HG03196 (cell line): ENCODE measurements around the gene TSPAN7.

Source experiments
- ATAC-seq: cut with Tn5 transposase; IDR thresholded peaks from one replicate; pipeline ENCODE4 v1.9.1; 2021; ENCODE audit not compliant: unreplicated experiment

Gene TSPAN7

DNA sequence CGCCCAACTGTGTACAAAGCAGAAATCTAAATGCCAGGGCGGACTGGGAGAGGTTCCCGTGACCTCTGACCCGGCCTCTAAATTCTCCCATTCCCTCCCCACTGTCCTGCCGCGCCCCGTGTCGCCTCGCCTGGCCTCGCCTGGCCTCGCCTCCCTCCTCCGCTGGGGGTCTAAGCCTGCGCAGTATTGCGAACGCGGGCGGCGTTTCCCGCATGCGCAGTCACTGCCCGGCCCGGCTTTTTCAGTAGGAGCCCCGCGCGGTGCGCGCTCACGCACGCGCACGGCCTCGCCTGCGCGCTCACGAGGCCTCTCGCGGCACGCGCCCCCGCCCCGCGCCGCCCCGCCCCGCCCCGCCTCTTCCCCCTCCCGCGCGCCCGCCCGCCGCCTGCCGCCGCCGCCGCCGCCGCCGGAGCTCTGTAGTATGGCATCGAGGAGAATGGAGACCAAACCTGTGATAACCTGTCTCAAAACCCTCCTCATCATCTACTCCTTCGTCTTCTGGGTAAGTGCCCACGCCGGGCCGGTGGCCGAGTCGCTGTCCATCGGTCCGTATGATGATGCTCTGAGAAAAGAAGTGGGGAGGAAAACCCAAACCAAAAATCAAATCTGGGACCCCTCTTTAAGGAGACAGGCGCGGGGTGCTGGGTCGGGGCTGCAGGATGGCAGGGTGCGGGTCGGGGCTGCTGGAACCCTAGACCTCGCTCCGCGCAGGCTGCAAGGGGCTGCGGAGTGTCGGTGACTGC lies at the start of gene TSPAN7:
TSS of gene TSPAN7 (plus strand) at position 417 of the 743 bp plus-strand sequence. CDS start at position 422, 5 bp downstream.
- no peak for ATAC-seq

DNA sequence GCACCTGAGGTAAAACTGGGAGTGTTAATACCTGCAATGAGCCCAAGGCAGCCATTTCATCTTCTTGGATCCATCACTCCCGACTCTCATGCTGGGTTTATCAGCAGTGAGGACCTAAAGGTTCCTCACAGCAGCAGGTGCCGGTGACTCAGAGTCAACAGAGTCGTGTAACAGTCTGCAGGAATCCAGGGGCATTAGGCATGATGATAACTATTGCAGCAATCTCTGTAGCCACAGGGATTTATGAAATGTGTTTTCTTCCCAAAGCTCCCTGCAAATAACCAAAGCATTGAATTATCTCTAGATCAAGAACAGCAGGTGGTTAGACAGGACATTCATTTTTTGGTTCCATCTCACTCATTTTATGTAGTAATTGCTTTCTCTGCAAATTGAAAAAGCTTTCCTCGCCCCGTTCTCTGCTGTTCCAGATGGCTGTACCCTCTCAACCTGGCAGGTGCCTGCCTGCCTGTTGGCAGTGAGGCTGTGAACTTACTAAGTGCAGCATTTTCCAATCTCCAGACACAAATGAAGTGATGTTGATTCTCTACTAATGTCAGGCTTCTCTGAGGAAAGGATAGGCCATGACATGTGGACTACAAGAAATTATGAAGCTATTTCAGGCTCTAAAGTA lies 48.1 kb upstream of the TSPAN7 start:
- ATAC-seq = no peak

GRCh38 chrX:38514016-38514854 lies 47.1 kb upstream of the TSPAN7 start:
- ATAC-seq = no peak

- ATAC-seq = no peak
Observed at GRCh38 chrX:38515291-38515690, 46.1 kb upstream of the TSPAN7 start.

DNA sequence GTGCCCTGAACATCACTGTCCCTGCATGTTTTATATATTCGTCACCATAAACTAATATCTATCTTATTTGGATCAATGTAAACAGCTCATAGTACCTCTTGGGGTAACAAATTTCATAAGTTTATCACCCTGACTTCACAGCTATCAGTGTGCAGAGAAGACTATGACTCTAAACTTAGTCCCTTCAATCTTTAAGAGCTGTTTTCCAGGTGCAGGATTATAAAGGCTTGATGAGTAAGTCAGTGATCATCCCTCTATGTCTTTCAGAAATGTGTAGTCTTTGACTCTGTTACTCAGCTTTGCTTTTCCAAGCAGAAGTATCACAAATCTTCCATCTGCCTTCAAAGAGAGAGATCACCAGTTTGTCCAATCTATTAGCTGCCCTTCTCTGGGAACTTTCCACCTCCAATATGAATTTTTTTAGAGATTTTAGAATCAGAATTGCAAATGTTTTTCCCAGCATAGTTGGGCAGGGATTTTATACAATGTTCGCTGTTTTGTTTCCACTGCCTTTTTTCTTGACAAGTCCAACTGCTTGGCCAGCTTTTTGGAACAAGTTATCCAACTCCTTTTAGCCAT lies 45.1 kb upstream of the TSPAN7 start:
- ATAC-seq = no peak

- ATAC-seq = no peak
Observed at GRCh38 chrX:38519651-38520050, 41.7 kb upstream of the TSPAN7 start.

GRCh38 chrX:38538134-38538533 lies 23.2 kb upstream of the TSPAN7 start:
- no peak for ATAC-seq

GRCh38 chrX:38539748-38540147 lies 21.6 kb upstream of the TSPAN7 start:
- ATAC-seq = no peak

- ATAC-seq = no peak
Observed at GRCh38 chrX:38548508-38548907, 12.8 kb upstream of the TSPAN7 start.

- no peak for ATAC-seq
Observed at GRCh38 chrX:38552721-38553120, 8.6 kb upstream of the TSPAN7 start.

DNA sequence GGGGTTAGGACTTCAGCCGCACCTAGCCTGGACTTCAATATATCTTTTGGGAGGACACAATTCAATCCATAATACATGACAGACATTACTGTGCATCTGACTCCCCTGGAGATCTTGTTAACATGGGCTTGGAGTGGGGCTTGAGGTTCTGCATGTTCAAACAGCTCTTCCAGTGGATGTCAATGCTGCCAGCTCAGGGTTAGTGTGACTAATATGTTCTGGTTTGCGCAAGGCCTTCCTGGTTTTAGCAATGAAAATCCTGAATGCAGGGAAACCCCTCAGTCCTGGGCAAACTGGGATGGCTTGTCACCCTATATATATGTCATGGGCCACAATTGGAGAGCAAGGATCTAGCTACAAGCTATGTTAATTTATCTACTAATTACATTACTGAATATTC lies 2.7 kb upstream of the TSPAN7 start:
- no peak for ATAC-seq

DNA sequence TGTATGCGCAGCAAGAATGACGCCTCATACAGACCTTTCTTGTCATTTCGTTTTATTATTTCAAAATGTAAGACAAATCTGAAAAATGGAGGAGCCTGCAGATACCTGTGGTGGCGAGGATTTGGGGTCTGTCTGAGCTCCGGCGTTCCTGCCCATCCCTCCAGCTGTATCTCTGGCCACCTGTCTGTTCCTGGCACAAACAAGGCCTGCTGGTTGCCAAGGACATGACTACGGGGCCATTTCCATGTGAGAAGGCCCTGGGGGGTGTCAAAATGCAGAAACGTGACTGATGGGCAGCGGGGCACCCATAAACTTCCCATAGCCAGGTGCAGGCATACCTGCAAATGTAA lies 591 bp upstream of the TSPAN7 start:
- ATAC-seq = no peak

GRCh38 chrX:38561951-38562719 lies 793 bp downstream of the TSPAN7 start:
- no peak for ATAC-seq

GRCh38 chrX:38563030-38563429 lies 1.7 kb downstream of the TSPAN7 start:
- ATAC-seq = no peak

- ATAC-seq = no peak
Observed at GRCh38 chrX:38570396-38570795, 9.1 kb downstream of the TSPAN7 start.

- ATAC-seq = no peak
Observed at GRCh38 chrX:38571058-38571457, 9.7 kb downstream of the TSPAN7 start.

DNA sequence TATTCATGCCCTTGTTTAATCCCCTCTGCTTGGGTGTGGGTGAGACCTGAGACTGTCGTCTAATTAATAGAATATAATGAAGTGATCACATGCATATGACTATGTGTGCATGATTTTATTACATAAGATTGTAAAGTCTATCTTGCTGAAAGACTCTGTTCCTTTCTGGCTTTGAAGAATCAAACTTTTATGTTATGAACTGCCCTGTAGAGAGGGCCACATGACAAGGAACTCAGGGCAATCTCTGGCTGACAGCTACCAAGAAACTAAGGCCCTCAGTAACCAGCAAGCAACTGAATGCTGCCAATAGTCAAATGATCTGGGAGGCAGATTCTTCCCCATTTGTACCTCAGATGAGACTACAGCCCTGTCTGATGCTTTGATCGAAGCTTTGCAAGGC lies 13.5 kb downstream of the TSPAN7 start:
- ATAC-seq = no peak

- no peak for ATAC-seq
Observed at GRCh38 chrX:38575888-38576287, 14.5 kb downstream of the TSPAN7 start.

DNA sequence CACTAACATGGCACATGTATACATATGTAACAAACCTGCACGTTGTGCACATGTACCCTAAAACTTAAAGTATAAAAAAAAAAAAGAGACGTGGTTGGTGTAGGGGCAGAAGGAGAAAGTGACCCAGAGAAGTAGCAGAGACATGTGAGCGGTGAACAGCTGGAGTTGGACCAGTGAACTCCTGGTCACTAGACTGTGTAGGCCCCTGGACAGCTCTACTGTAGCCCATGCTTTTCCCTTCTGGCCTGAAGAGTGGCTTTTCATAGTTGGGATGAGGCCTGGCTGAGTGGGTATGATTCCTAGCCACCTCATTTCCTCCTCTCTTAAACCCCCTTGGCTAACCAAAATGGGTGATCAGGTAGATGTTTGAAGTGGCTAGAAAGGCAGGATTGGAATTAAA lies 16.4 kb downstream of the TSPAN7 start:
- ATAC-seq = no peak

GRCh38 chrX:38578167-38578566 lies 16.8 kb downstream of the TSPAN7 start:
- no peak for ATAC-seq

DNA sequence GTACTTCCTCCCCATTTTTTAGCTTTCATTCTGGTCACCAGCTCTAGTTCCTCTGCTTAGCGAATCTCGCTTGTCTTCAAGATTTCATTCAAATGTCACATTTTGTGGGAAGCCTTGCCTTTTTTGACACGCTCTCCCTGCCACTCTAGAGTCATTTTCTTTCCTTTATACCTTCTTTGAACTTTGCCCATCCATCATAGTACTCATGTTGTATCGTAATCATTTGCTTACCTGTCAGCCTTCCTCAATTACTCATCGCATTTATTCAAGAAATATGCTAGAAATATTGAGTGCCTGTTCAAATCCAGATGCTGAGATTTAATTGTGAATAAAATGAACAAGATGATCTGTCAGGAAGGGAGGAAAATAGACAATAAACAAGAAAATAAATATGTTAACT lies 21.8 kb downstream of the TSPAN7 start:
- no peak for ATAC-seq
